Measurements from ENCODE around the gene ATAD2B. TPM values are rescaled to one million over a fixed set of nuclear protein-coding genes. Genes with fewer than 3 reads are reported as not detected.
A peak's percentile ranks its signal among the peaks of the same experiment; 100 is the strongest.

Gene ATAD2B
- total RNA-seq, 1 experiment from 2014 or later = 19.7 TPM

GRCh38 chr2:23926290-23926749 is 603 bp downstream of the ATAD2B start:
- peak; percentile 41 for DNase-seq
- intact Hi-C loops (cut with micrococcal nuclease; ENCODE audit: unreplicated experiment) = loop anchor here (5.0 kb wide), 1 partner anchor 151 kb away; the partner anchor contains the start of gene SF3B6
- TF ChIP-seq CTCF (IDR thresholded peaks at IDR 0.05; ENCODE audit: unreplicated experiment) = no peak
- no peaks in the 10 kb centered on the region for H3K9me3 Mint-ChIP-seq (ENCODE audit: low read depth, unreplicated experiment)
- peaks cover 28% of the 10 kb centered on the region for H3K36me3 Mint-ChIP-seq (ENCODE audit: insufficient read depth, unreplicated experiment)
- peak overlapping the region; percentile 99 for H3K4me3 Mint-ChIP-seq (ENCODE audit: low read depth, unreplicated experiment)
- peak overlapping the region; percentile 94 for H3K27ac Mint-ChIP-seq (ENCODE audit: unreplicated experiment)
- CTCF ChIA-PET = interaction anchor here (0.6 to 2.1 kb wide), 14 partner anchors 14 to 158 kb away, joined by 3 to 15 read pairs (median 6); partner anchors contain the start of genes SF3B6, TP53I3, UBXN2A and WDCP
- H3K4me1 Mint-ChIP-seq (ENCODE audit: low read depth, unreplicated experiment) = peaks cover 45% of the 10 kb centered on the region
- no TSS peak for BruUV-seq (replicated peaks)
- H3K27me3 Mint-ChIP-seq (ENCODE audit: unreplicated experiment) = no peaks in the 10 kb centered on the region

- Mint-ChIP-seq H3K4me3 (ENCODE audit: low read depth, unreplicated experiment) (peak overlapping the region; percentile 99), H3K9me3 (ENCODE audit: low read depth, unreplicated experiment) (no peaks in the 10 kb centered on the region), H3K27me3 (ENCODE audit: unreplicated experiment) (no peaks in the 10 kb centered on the region), H3K27ac (ENCODE audit: unreplicated experiment) (peak overlapping the region; percentile 94), H3K4me1 (ENCODE audit: low read depth, unreplicated experiment) (peaks cover 45% of the 10 kb centered on the region), H3K36me3 (ENCODE audit: insufficient read depth, unreplicated experiment) (peaks cover 28% of the 10 kb centered on the region)
- CTCF ChIA-PET = interaction anchor here (1.2 to 2.1 kb wide), 5 partner anchors 52 to 158 kb away, joined by 3 to 11 read pairs (median 8); partner anchors contain the start of genes SF3B6, TP53I3 and WDCP
- TSS peak; percentile 35 for BruUV-seq (replicated peaks)
- peak; percentile 39 for DNase-seq
- no peak for TF ChIP-seq CTCF (IDR thresholded peaks at IDR 0.05; ENCODE audit: unreplicated experiment)
- intact Hi-C loops (cut with micrococcal nuclease; ENCODE audit: unreplicated experiment) = loop anchor here (5.0 kb wide), 1 partner anchor 152 kb away; the partner anchor contains the start of gene SF3B6
These were observed 1.1 kb downstream of the ATAD2B start for GRCh38 chr2:23925702-23926289.

- no peak for TF ChIP-seq CTCF (IDR thresholded peaks at IDR 0.05; ENCODE audit: unreplicated experiment)
- peaks cover 28% of the 10 kb centered on the region for H3K36me3 Mint-ChIP-seq (ENCODE audit: insufficient read depth, unreplicated experiment)
- DNase-seq = no peak
- CTCF ChIA-PET = interaction anchor here (1.5 to 2.1 kb wide), 3 partner anchors 100 to 159 kb away, joined by 3 to 8 read pairs (median 8); partner anchors contain the start of genes SF3B6 and TP53I3
- H3K4me3 Mint-ChIP-seq (ENCODE audit: low read depth, unreplicated experiment) = peak overlapping the region; percentile 99
- H3K9me3 Mint-ChIP-seq (ENCODE audit: low read depth, unreplicated experiment) = no peaks in the 10 kb centered on the region
- BruUV-seq (replicated peaks) = no TSS peak
- H3K27me3 Mint-ChIP-seq (ENCODE audit: unreplicated experiment) = no peaks in the 10 kb centered on the region
- H3K4me1 Mint-ChIP-seq (ENCODE audit: low read depth, unreplicated experiment) = peaks cover 45% of the 10 kb centered on the region
- intact Hi-C loops (cut with micrococcal nuclease; ENCODE audit: unreplicated experiment) = loop anchor here (5.0 kb wide), 1 partner anchor 153 kb away; the partner anchor contains the start of gene SF3B6
- H3K27ac Mint-ChIP-seq (ENCODE audit: unreplicated experiment) = peak overlapping the region; percentile 94
These were observed 2.1 kb downstream of the ATAD2B start for GRCh38 chr2:23924589-23925359.

GRCh38 chr2:23918837-23919489 is 8.0 kb downstream of the ATAD2B start:
- BruUV-seq (replicated peaks) = no TSS peak
- DNase-seq = no peak
- no peaks in the 10 kb centered on the region for H3K36me3 Mint-ChIP-seq (ENCODE audit: insufficient read depth, unreplicated experiment)
- TF ChIP-seq CTCF (IDR thresholded peaks at IDR 0.05; ENCODE audit: unreplicated experiment) = no peak
- no peak overlapping the region for H3K4me3 Mint-ChIP-seq (ENCODE audit: low read depth, unreplicated experiment)
- CTCF ChIA-PET = no interaction called here
- peaks cover 34% of the 10 kb centered on the region for H3K4me1 Mint-ChIP-seq (ENCODE audit: low read depth, unreplicated experiment)
- H3K27ac Mint-ChIP-seq (ENCODE audit: unreplicated experiment) = no peak overlapping the region
- intact Hi-C loops (cut with micrococcal nuclease; ENCODE audit: unreplicated experiment) = no loop called here
- no peaks in the 10 kb centered on the region for H3K27me3 Mint-ChIP-seq (ENCODE audit: unreplicated experiment)
- no peaks in the 10 kb centered on the region for H3K9me3 Mint-ChIP-seq (ENCODE audit: low read depth, unreplicated experiment)

All from Calu3 (cell line).